Measurements from ENCODE around the gene C13orf42.

The C13orf42 gene

GRCh38 chr13:51065372-51066090, 45.5 kb downstream of the C13orf42 start:
- no peak for TF ChIP-seq POLR2A (IDR thresholded peaks at IDR 0.05; ENCODE audit: low read depth, low read length)
- FAIRE-seq (no peak), DNase-seq (ENCODE audit: insufficient read length, low spot score) (no peak)

- FAIRE-seq (no peak), DNase-seq (ENCODE audit: insufficient read length, low spot score) (no peak)
- no peak for TF ChIP-seq POLR2A (IDR thresholded peaks at IDR 0.05; ENCODE audit: low read depth, low read length)
These were observed 46.3 kb downstream of the C13orf42 start for GRCh38 chr13:51064753-51065152.

- FAIRE-seq = no peak
- no peak for DNase-seq (ENCODE audit: insufficient read length, low spot score)
- no peak for TF ChIP-seq POLR2A (IDR thresholded peaks at IDR 0.05; ENCODE audit: low read depth, low read length)
These were observed 47.2 kb downstream of the C13orf42 start for GRCh38 chr13:51063909-51064308.

- TF ChIP-seq POLR2A (IDR thresholded peaks at IDR 0.05; ENCODE audit: low read depth, low read length) = no peak
- no peak for DNase-seq (ENCODE audit: insufficient read length, low spot score)
These were observed 52.5 kb downstream of the C13orf42 start for GRCh38 chr13:51058461-51059167.

DNA sequence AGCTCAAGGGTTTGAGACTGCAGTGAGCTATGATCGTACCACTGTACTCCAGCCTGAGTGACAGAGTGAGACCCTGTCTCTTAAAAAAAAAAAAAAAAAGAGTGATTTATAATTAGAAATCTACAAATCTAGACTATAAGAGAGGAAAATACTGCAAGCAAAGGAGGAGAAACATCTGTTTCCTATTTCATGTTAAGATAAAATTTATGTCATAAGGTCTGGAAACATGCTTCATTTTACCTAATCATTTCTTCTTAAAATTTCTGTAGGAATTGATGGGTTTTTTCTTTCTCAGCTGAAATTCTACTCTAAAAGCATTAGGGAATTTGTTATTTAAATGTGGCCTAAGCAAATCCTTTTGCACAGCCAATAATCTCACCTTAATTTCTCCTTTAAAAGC, 53.2 kb downstream of the C13orf42 start:
- TF ChIP-seq POLR2A (IDR thresholded peaks at IDR 0.05; ENCODE audit: low read depth, low read length) = no peak
- no peak for FAIRE-seq

More at GRCh38 chr13:51058461-51059167, 52.5 kb downstream of the C13orf42 start:
- no peak for FAIRE-seq

DNA sequence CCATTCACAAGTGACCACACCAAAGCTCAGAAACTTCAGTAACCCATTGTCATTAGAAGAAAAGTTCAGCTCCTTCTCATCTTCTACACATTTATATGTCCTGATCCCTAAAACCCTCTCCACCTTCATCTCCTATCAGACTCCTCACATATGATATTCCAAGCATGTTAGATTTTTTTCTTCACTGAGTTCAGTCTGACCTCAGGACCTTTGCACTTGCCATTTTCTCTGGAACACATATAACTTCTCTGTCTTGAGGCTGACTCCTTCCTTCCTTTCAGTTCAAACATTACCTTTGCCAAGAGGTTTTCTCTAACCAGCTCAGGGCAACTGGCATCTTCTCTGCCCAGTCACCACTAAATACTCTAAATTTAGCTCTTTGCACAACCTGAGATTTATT, 54.1 kb downstream of the C13orf42 start:
- FAIRE-seq = no peak
- no peak for TF ChIP-seq POLR2A (IDR thresholded peaks at IDR 0.05; ENCODE audit: low read depth, low read length)
- DNase-seq (ENCODE audit: insufficient read length, low spot score) = no peak

More for the DNA sequence above, 53.2 kb downstream of the C13orf42 start:
- no peak for DNase-seq (ENCODE audit: insufficient read length, low spot score)

GRCh38 chr13:51052581-51052980, 58.5 kb downstream of the C13orf42 start:
- DNase-seq (ENCODE audit: insufficient read length, low spot score) (no peak), FAIRE-seq (no peak)
- no peak for TF ChIP-seq POLR2A (IDR thresholded peaks at IDR 0.05; ENCODE audit: low read depth, low read length)

GRCh38 chr13:51050021-51050830, 60.8 kb downstream of the C13orf42 start:
- DNase-seq (ENCODE audit: insufficient read length, low spot score) (no peak), FAIRE-seq (no peak)
- no peak for TF ChIP-seq POLR2A (IDR thresholded peaks at IDR 0.05; ENCODE audit: low read depth, low read length)

DNA sequence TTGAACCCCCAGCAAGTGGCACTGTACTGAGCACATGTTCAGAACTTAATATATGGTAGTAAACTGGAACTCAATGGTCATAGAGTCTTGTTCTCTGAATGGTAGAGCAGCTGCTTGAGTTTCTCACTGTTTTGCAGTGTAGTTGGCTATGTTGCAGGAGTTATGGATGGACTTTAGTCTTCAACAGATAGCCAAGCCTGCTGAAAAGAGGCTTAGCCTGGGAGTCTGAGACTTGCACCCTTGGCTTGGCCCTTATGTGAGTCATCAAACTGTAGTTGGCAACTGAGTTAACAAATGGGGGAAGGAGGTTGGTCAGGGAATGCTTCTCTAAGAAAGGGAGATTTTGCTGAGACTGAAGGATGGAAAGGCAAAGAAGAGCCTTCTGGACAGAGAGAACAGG, 62.5 kb downstream of the C13orf42 start:
- TF ChIP-seq POLR2A (IDR thresholded peaks at IDR 0.05; ENCODE audit: low read depth, low read length) = no peak
- DNase-seq (ENCODE audit: insufficient read length, low spot score) (no peak), FAIRE-seq (no peak)

DNA sequence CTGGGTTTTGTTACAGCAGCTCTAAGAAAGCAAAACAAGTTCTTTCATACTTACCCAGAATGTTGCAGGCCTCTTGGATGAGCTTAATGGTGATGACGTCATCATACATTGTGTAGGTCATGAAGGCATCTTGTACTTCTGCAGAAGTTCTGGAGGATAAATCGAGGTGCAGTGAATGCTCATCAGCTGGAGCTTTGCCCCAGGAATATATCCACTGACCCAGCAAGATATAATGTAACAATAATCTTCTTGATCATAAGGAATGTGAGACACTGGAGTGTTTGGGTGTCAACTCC, 63.0 kb downstream of the C13orf42 start:
- TF ChIP-seq POLR2A (IDR thresholded peaks at IDR 0.05; ENCODE audit: low read depth, low read length) = no peak
- FAIRE-seq = no peak

GRCh38 chr13:51047434-51048165, 63.5 kb downstream of the C13orf42 start:
- no peak for TF ChIP-seq POLR2A (IDR thresholded peaks at IDR 0.05; ENCODE audit: low read depth, low read length)
- FAIRE-seq = no peak
- DNase-seq (ENCODE audit: insufficient read length, low spot score) = no peak

More for the DNA sequence above, 63.0 kb downstream of the C13orf42 start:
- DNase-seq (ENCODE audit: insufficient read length, low spot score) = no peak

DNA sequence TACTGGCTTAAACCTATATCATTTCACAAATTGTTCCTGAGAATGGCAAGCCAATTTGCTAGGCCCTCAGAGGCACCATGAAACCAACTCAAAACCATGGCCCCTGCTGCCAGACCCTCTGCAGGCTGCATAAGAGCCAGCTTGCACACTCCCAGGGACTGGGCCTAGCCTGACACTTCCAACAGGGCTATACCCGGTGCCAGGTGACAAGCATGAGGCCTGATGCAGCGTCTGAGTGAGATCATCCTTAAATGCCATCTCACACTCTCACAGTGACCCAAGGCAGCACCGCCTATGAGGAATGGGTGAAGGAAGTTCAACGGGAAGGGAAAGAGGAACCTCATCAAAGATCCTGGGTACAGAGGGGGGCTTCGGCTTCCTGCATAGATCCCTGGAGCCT, 65.6 kb downstream of the C13orf42 start:
- no peak for FAIRE-seq
- no peak for TF ChIP-seq POLR2A (IDR thresholded peaks at IDR 0.05; ENCODE audit: low read depth, low read length)
- no peak for DNase-seq (ENCODE audit: insufficient read length, low spot score)

- TF ChIP-seq POLR2A (IDR thresholded peaks at IDR 0.05; ENCODE audit: low read depth, low read length) = no peak
- no peak for DNase-seq (ENCODE audit: insufficient read length, low spot score)
- no peak for FAIRE-seq
These were observed 66.9 kb downstream of the C13orf42 start for GRCh38 chr13:51044023-51044665.

Data from H54 (cell line).